Stomach (tissue), 4 donors: ENCODE results near the gene PLIN3.
"Not testable (repeated sequence)": the region's sequence is repeated elsewhere in the genome, so short reads cannot be mapped to it uniquely, and the experiment has no call there.

ENCODE experiments used
- CTCF ChIP-seq, 7 experiments: fragments of 450-650 bp in 4 of 7; fragments of 200-600 bp in 3 of 7; sonication (generic) in 3 of 7; IDR thresholded peaks; one replicate each; pipeline ENCODE4 v1.5.1; 2016 to 2019; ENCODE audit warnings: antibody characterized with exemption in 7 of 7, control low read depth in 2 of 7, mild to moderate bottlenecking in 1 of 7
- POLR2A ChIP-seq, 4 donors: fragments of 450-650 bp; IDR thresholded peaks; one replicate each; pipeline ENCODE4 v1.6.1; 2016; ENCODE audit warnings: antibody characterized with exemption in 4 of 4, control low read depth in 2 of 4, mild to moderate bottlenecking in 1 of 4, moderate library complexity in 1 of 4
- POLR2AphosphoS5 ChIP-seq, 3 donors: sonication (generic); formaldehyde crosslinking; IDR thresholded peaks; one replicate each; pipeline ENCODE4 v1.6.1; 2016; ENCODE audit warnings: antibody characterized with exemption in 3 of 3

DNA sequence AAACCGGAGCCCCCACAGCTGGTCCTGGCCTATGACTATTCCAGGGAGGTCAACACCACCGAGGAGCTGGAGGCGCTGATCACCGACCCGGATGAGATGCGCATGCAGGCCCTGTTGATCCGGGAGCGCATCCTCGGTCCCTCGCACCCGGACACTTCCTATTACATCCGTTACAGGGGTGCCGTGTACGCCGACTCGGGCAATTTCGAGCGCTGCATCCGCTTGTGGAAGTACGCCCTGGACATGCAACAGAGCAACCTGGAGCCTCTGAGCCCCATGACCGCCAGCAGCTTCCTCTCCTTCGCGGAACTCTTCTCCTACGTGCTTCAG, 74.6 kb downstream of the PLIN3 start:
- TF ChIP-seq CTCF, POLR2AphosphoS5, POLR2A (IDR thresholded peaks at IDR 0.05): not testable (repeated sequence)
